Natural killer cell (primary cell): ENCODE data around the gene TTC6. TPM values are rescaled to one million over a fixed set of nuclear protein-coding genes. Genes with fewer than 3 reads are reported as not detected.

Source experiments
- ATAC-seq, 3 donors: fragments of 150-1000 bp in 2 of 3; fragments of 200-7000 bp in 1 of 3; cut with Tn5 transposase; 1 replicate in 1 of 3; 2 replicates in 2 of 3; pipeline ENCODE4 v1.10.0; 2021; ENCODE audit warnings: mild to moderate bottlenecking in 2 of 3, moderate library complexity in 2 of 3
- DNase-seq, 2 donors: peaks; one replicate each; pipeline versions ENCODE4 v3.0.0 to v3.0.0-alpha.2; 2013 to 2021; ENCODE audit warnings: mixed read lengths in 1 of 2
- H3K27ac ChIP-seq: one replicate; pipeline ENCODE4 v1.5.1; 2013; ENCODE audit warnings: mild to moderate bottlenecking, low read length
- H3K27me3 ChIP-seq: one replicate; pipeline ENCODE4 v1.6.1; 2013; ENCODE audit warnings: low read length; ENCODE audit not compliant: control insufficient read depth, insufficient read depth
- H3K36me3 ChIP-seq: one replicate; pipeline ENCODE4 v1.6.1; 2013; ENCODE audit warnings: low read length; ENCODE audit not compliant: control insufficient read depth, insufficient read depth
- H3K4me1 ChIP-seq: one replicate; pipeline ENCODE4 v1.6.1; 2013; ENCODE audit warnings: low read length; ENCODE audit not compliant: control insufficient read depth, insufficient read depth
- H3K4me3 ChIP-seq: one replicate; pipeline ENCODE4 v1.5.1; 2013; ENCODE audit warnings: low read length
- H3K9me3 ChIP-seq: one replicate; pipeline ENCODE4 v1.6.1; 2013; ENCODE audit warnings: low read length; ENCODE audit not compliant: control insufficient read depth, insufficient read depth
- H3K27ac Mint-ChIP-seq, 2 donors: one replicate each; pipeline ENCODE4 v1.8.0; 2022; ENCODE audit warnings: mild to moderate bottlenecking in 2 of 2, mixed read lengths in 2 of 2, moderate library complexity in 1 of 2
- H3K27me3 Mint-ChIP-seq, 2 donors: one replicate each; pipeline ENCODE4 v1.8.0; 2022; ENCODE audit warnings: low read depth in 2 of 2, mixed read lengths in 2 of 2
- H3K36me3 Mint-ChIP-seq: one replicate; pipeline ENCODE4 v1.8.0; 2022; ENCODE audit warnings: mixed read lengths
- H3K4me1 Mint-ChIP-seq, 2 donors: one replicate each; pipeline ENCODE4 v1.8.0; 2022; ENCODE audit warnings: mixed read lengths in 2 of 2
- H3K4me3 Mint-ChIP-seq: one replicate; pipeline ENCODE4 v1.8.0; 2022; ENCODE audit warnings: mild to moderate bottlenecking, moderate library complexity, mixed read lengths
- H3K9me3 Mint-ChIP-seq, 2 donors: one replicate each; pipeline ENCODE4 v1.8.0; 2022; ENCODE audit warnings: mixed read lengths in 2 of 2
- CTCF ChIP-seq: fragments of 200-600 bp; IDR thresholded peaks from one replicate; pipeline ENCODE4 v1.8.0; 2022; ENCODE audit warnings: antibody characterized with exemption
- WGBS: methylation state at CpG from one replicate; pipeline ENCODE4 v1.1.7; 2013; ENCODE audit warnings: missing lambda C conversion rate; ENCODE audit not compliant: insufficient coverage; 5-methylcytosine and 5-hydroxymethylcytosine counted together
- intact Hi-C: fragments of 100-400 bp; cut with micrococcal nuclease; formaldehyde crosslinking; loops from one replicate; pipeline ENCODE4 v1.14.2; 2022
- total RNA-seq, 4 donors: library from RNA; stranded (reverse); fragments of 120-200 nt in 1 of 4; gene quantifications; one replicate each; pipeline versions ENCODE4 v1.2.3 to v1.2.4, GENCODE V29; 2013 to 2022

The TTC6 gene
- total RNA-seq, 3 donors from 2014 or later (not counting 1 experiment from before 2014, with no cell fraction given), result not detected

GRCh38 chr14:37623426-37623951 is 28.1 kb downstream of the TTC6 start:
- no peak for TF ChIP-seq CTCF
- Mint-ChIP-seq H3K9me3 (peaks cover 0 to 6% of the 10 kb centered on the region in 2 donors), H3K27me3 (peaks cover 6 to 11% of the 10 kb centered on the region in 2 donors), H3K4me1 (no peaks in the 10 kb centered on the region), H3K4me3 (no peak overlapping the region), H3K36me3 (peaks cover 12% of the 10 kb centered on the region), H3K27ac (no peak overlapping the region)
- Histone ChIP-seq H3K9me3 (peaks cover 4% of the 10 kb centered on the region), H3K27me3 (peaks cover 2% of the 10 kb centered on the region), H3K36me3 (no peaks in the 10 kb centered on the region), H3K4me3 (no peak overlapping the region), H3K27ac (no peak overlapping the region), H3K4me1 (no peaks in the 10 kb centered on the region)
- ATAC-seq (no peak), DNase-seq (no peak)
- intact Hi-C loops, result no loop called here
- 80% methylated on average over 1 of the region's 1 CpG for WGBS

- no peak overlapping the region for H3K4me3 Mint-ChIP-seq
- H3K27me3 Mint-ChIP-seq, result peaks cover 6 to 11% of the 10 kb centered on the region in 2 donors
- H3K9me3 Mint-ChIP-seq, result peaks cover 0 to 6% of the 10 kb centered on the region in 2 donors
- 100% methylated on average over 1 of the region's 1 CpG for WGBS
- intact Hi-C loops, result no loop called here
- no peak overlapping the region for H3K4me3 ChIP-seq
- peaks cover 4% of the 10 kb centered on the region for H3K9me3 ChIP-seq
- H3K27me3 ChIP-seq, result peaks cover 2% of the 10 kb centered on the region
- no peak for DNase-seq
- no peak overlapping the region for H3K27ac Mint-ChIP-seq
- ATAC-seq, result no peak
- no peaks in the 10 kb centered on the region for H3K4me1 Mint-ChIP-seq
- H3K36me3 Mint-ChIP-seq, result peaks cover 12% of the 10 kb centered on the region
- TF ChIP-seq CTCF, result no peak
- no peaks in the 10 kb centered on the region for H3K4me1 ChIP-seq
- H3K27ac ChIP-seq, result no peak overlapping the region
- H3K36me3 ChIP-seq, result no peaks in the 10 kb centered on the region
Observed at GRCh38 chr14:37623971-37624370, 28.5 kb downstream of the TTC6 start.

GRCh38 chr14:37625597-37626595 is 30.5 kb downstream of the TTC6 start:
- Histone ChIP-seq H3K4me1 (no peaks in the 10 kb centered on the region), H3K9me3 (peaks cover 4% of the 10 kb centered on the region), H3K27ac (no peak overlapping the region), H3K36me3 (no peaks in the 10 kb centered on the region), H3K4me3 (no peak overlapping the region), H3K27me3 (peaks cover 2% of the 10 kb centered on the region)
- Mint-ChIP-seq H3K4me3 (no peak overlapping the region), H3K9me3 (peaks cover 4 to 8% of the 10 kb centered on the region in 2 donors), H3K4me1 (no peaks in the 10 kb centered on the region), H3K27me3 (peaks cover 3 to 6% of the 10 kb centered on the region in 2 donors), H3K36me3 (peaks cover 15% of the 10 kb centered on the region), H3K27ac (no peak overlapping the region)
- DNase-seq (no peak), ATAC-seq (no peak)
- intact Hi-C loops, result no loop called here
- WGBS, result 66% methylated on average over 4 of the region's 9 CpGs
- TF ChIP-seq CTCF, result no peak
